ENCODE data around the gene PRKG1.
"Not testable (repeated sequence)": the region's sequence is repeated elsewhere in the genome, so short reads cannot be mapped to it uniquely, and the experiment has no call there.

Gene PRKG1

GRCh38 chr10:51510231-51510630, 435.9 kb downstream of the PRKG1 start:
- no peak for DNase-seq (ENCODE audit: low read depth)

- DNase-seq (ENCODE audit: low read depth): no peak
Observed at GRCh38 chr10:51521605-51522004, 447.3 kb downstream of the PRKG1 start.

GRCh38 chr10:51522858-51523257, 448.6 kb downstream of the PRKG1 start:
- DNase-seq (ENCODE audit: low read depth): no peak

- DNase-seq (ENCODE audit: low read depth): no peak
Observed at GRCh38 chr10:51523440-51523839, 449.2 kb downstream of the PRKG1 start.

DNA sequence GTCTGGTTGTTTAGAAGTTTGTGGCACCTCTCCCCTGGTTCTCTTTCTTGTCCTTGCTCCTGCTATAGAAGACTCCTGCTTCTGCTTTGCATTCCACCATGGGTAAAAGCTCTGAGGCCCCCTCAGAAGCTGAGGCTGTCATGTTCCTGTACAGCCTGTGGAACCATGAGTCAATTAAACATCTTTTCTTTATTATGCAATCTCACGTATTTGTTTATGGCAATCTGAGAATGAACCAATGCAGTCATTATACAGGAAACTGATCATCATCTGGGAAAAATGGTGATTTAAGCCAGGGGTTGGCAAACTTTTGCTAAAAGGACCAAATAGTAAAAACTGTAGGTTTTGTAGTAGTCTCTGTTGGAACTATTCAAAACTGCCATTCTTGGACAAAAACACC, 449.8 kb downstream of the PRKG1 start:
- DNase-seq (ENCODE audit: low read depth): no peak

DNA sequence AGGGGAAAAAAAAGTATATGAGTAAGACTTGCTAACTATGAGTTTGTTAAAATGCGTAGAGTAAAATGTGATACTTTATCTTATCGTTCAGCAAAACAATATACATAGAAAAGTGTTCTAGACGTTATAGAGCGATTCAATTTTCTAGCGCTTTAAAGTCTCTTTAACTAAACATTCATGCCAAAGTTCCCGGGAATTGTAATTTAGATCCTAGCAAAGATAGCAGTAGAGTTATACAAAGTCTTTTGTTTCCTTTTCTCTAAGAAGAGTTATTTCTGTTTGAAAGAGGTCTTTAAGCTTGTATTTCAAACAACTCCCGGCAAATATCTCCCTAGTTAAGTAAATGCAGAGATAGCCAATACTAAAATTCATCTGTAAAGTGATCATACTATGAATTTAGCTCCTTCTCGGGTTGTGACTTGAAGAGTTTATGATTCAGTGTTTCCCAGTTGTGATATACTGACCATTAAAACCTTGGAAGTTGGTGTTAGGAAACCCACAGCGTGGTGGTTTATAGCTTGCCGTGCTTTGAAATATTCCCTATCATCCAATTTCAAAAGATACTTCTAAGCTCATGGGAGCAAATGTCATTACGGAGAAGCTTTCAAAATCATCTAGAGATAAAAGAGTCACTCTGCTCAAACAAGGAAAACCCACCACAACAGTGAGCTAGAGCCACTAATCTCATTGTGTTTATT, 453.4 kb downstream of the PRKG1 start:
- DNase-seq (ENCODE audit: low read depth): no peak

DNA sequence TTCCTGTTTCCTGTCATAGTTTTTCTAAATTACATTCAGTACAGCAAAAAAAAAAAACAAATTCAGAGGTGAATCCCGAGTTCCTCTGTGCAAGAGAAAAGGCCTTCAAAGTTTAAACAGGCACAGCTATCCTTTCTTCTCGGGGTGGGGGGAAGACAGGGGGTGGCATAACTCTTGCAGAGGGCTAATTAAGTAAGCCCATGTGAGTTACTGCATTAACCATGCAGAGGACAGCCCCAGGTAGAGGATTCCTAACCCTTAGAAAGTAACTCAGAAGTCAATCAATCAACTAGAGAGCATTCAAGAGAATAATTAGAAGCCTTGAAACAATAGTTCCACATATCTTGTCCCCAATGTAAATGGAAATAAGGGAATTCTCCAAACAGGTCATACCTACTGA, 454.2 kb downstream of the PRKG1 start:
- no peak for DNase-seq (ENCODE audit: low read depth)

DNA sequence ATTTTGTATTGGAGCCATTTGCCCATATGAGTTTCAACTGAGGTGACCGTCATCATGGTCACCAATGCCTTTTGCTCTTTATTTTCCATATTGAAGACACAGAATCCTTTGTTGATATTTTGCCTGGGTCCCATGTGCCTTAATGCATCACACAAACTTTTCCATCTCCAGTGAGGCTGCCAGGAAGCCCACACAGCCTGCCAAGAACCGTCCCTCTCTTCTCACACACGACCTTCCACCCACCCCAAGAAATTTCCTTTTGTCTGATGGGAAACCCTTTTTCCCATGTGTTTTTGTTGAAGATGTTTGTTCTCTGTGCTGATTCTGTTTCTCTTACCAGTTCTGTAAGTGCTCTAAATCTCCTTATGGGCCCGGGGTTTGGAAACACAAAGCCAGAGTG, 456.3 kb downstream of the PRKG1 start:
- DNase-seq (ENCODE audit: low read depth): no peak

DNA sequence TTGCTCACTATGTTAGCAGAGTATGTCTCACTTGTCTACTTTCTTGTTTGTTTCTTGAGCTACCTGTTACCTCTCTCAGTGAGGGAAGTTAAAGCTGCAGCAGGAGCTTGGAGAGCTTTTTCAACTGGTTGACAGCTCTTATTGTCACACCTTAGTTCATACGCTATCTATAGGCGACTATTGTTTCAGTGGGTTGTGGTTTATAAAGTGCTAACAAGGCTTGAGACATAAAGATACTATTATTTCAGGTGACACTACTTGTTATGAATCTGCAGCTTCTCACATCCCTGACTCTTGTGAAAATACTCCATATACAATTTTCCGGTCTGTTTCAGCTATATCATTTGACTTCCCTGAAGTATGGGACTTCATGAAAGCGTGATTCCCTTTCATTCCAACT, 457.8 kb downstream of the PRKG1 start:
- no peak for DNase-seq (ENCODE audit: low read depth)

DNA sequence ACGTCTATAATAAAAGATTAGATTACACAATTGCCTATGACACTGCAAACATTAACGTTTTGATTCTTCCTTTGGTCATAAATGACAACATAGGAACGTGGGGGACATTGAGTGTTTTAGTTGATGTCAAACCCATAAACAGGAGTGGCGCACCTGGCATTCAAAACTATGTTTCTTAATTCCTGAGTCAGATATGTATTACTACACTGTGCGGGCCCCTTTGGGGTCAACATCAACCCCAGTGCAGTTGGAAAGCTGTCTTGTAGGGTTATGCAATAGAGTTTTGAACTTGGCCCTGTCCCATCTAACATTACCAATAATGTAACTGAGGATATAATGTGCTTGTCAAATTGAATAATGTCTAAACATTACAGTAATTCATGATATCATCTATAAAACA, 468.6 kb downstream of the PRKG1 start:
- no peak for DNase-seq (ENCODE audit: low read depth)

GRCh38 chr10:51544933-51545332, 470.6 kb downstream of the PRKG1 start:
- DNase-seq (ENCODE audit: low read depth): no peak

DNA sequence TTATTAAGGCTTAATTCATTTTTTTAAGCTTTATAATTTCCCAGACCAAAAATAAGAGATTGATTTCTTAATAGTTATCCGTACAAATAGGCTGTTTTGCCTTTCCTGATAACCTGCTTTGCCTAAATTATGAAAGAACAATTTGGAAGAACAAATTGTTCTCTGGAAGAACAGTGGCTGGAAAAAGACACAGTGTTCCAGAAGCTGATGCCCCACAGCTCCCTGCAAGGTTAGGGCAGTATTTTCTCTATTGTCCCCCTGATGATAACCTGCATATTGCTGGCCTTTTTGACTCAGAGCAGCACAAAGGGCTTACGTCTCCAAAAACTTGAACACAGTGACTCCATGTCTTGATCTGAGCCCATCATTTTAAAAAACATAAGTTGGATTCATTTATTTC, 473.7 kb downstream of the PRKG1 start:
- no peak for DNase-seq (ENCODE audit: low read depth)

GRCh38 chr10:51552879-51553278, 478.6 kb downstream of the PRKG1 start:
- DNase-seq (ENCODE audit: low read depth): no peak

GRCh38 chr10:51564896-51565510, 490.7 kb downstream of the PRKG1 start:
- DNase-seq (ENCODE audit: low read depth): no peak

DNA sequence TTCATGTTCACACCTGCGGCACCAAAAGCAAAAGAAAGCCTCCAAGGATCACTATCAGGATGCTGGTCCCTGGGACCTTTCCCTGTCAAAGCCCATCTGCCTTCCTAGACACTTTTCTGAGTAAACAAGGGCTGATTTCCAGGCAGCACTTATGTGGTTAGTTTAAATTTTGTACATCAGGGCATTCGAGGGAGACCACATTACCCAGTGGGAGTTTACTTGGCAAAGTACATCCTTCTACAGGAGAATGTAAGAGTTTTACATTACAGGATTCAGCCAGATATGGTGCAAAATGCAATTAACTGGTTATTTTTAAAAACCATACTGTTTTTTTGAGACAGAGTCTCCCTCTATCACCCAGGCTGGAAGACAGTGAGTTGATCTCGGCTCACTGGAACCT, 493.0 kb downstream of the PRKG1 start:
- DNase-seq (ENCODE audit: low read depth): no peak

- DNase-seq (ENCODE audit: low read depth): no peak
Observed at GRCh38 chr10:51569467-51569866, 495.2 kb downstream of the PRKG1 start.

GRCh38 chr10:51574248-51575048, 500.2 kb downstream of the PRKG1 start:
- DNase-seq (ENCODE audit: low read depth): no peak

DNA sequence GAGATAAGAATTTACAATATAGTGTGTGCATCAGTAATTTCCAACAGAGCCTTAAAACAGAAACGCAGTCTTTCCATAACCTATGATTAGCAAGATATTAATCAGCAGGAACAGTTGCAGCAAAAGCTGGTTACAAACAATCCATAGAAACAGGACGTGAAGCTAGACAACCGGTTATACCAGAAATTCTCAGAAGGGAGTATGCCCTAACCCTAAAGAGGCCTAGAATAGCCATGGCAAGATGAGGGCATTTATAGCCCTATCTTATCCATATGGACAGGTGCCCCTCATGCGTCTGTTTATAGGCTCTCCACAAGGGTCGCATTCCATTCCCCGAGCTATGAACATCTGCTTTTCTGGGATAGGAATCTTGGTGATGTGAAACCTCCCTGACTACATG, 506.9 kb downstream of the PRKG1 start:
- DNase-seq (ENCODE audit: low read depth): not testable (repeated sequence)

- no peak for DNase-seq (ENCODE audit: low read depth)
Observed at GRCh38 chr10:51583976-51584375, 509.7 kb downstream of the PRKG1 start.

DNA sequence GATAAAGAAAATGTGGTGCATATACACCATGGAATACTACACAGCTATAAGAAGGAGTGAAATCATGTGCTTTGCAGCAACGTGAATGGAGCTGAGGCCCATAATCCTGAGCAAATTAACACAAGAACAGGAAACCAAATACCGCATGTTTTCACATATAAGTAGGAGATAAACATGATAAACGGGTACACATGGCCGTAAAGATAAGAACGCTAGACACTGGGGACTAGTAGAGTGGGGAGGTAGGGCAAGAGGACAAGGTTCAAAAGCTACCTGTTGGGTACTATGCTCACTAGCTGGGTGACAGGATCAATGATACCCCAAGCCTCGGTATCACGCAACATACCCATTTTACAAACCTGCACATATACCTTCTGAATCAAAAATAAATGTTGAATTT, 511.5 kb downstream of the PRKG1 start:
- no peak for DNase-seq (ENCODE audit: low read depth)

GRCh38 chr10:51588984-51589383, 514.7 kb downstream of the PRKG1 start:
- DNase-seq (ENCODE audit: low read depth): no peak

DNA sequence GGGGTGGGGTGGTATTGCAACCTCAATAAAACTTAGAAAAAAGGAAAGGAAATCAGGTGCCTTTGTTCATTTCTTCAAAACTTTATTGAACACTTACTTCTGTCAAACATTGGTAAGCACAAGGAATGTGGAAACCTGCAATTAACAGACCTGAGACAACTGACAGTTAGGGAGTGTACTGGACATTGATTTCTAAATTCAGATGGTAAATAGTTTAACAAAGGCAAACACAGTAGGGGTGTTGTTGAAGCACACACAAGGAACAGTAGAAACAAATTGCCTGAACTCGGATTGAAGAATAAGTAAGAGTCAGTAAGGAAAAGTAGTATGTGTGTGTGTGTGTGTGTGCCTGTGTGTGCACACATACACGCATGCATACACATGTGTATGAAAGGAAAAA, 516.5 kb downstream of the PRKG1 start:
- DNase-seq (ENCODE audit: low read depth): no peak

- no peak for DNase-seq (ENCODE audit: low read depth)
Observed at GRCh38 chr10:51596695-51597094, 522.4 kb downstream of the PRKG1 start.

Data from HS-27A (cell line).